ENCODE data around the gene GYG2. TPM values are rescaled to one million over a fixed set of nuclear protein-coding genes. Genes with fewer than 3 reads are reported as not detected.
"Not testable (repeated sequence)": the region's sequence is repeated elsewhere in the genome, so short reads cannot be mapped to it uniquely, and the experiment has no call there.

The GYG2 gene
- polyA plus RNA-seq, 1 donor from 2014 or later: 6.3 TPM

GRCh38 chrX:2812161-2812907 lies 16.4 kb upstream of the GYG2 start:
- H3K36me3 ChIP-seq (ENCODE audit: insufficient read depth, low read length); H3K9ac ChIP-seq (ENCODE audit: low read length); H3K79me2 ChIP-seq (replicated peaks; ENCODE audit: insufficient read depth, low read length); H3F3A ChIP-seq (ENCODE audit: insufficient read depth, low read length, poor library complexity, severe bottlenecking); H3K27me3 ChIP-seq (ENCODE audit: insufficient read depth, low read depth, low read length); H3K27ac ChIP-seq (ENCODE audit: low read length); H3K9me3 ChIP-seq (ENCODE audit: low read length); H3K4me3 ChIP-seq (ENCODE audit: low read length); H3K9me2 ChIP-seq (ENCODE audit: insufficient read depth, low read length); H3K4me2 ChIP-seq (ENCODE audit: low read length); H4K20me1 ChIP-seq (ENCODE audit: insufficient read depth); H2AFZ ChIP-seq (ENCODE audit: low read depth, low read length): not testable (repeated sequence)
- peak; percentile 42 for TF ChIP-seq SMC3 (conservative IDR thresholded peaks at IDR 0.05; ENCODE audit: poor library complexity)
- peak; percentile 60 for TF ChIP-seq CTCF (IDR thresholded peaks at IDR 0.05; ENCODE audit: poor library complexity, severe bottlenecking)

GRCh38 chrX:2817036-2817435 lies 11.7 kb upstream of the GYG2 start:
- no peak overlapping the region for H3K27ac ChIP-seq (ENCODE audit: low read length)
- no peaks in the 10 kb centered on the region for H3K9me3 ChIP-seq (ENCODE audit: low read length)
- no peaks in the 10 kb centered on the region for H3K36me3 ChIP-seq (ENCODE audit: insufficient read depth, low read length)
- no peak for TF ChIP-seq TAF1 (IDR thresholded peaks at IDR 0.05; ENCODE audit: low read depth)
- TF ChIP-seq REST (IDR thresholded peaks at IDR 0.05; ENCODE audit: borderline replicate concordance): no peak
- TF ChIP-seq EP300 (conservative IDR thresholded peaks at IDR 0.05; ENCODE audit: poor library complexity, severe bottlenecking): no peak
- TF ChIP-seq SMC3 (conservative IDR thresholded peaks at IDR 0.05; ENCODE audit: poor library complexity): no peak
- no peak for TF ChIP-seq CTCF (IDR thresholded peaks at IDR 0.05; ENCODE audit: poor library complexity, severe bottlenecking)
- TF ChIP-seq EZH2 (IDR thresholded peaks at IDR 0.05; ENCODE audit: borderline replicate concordance, insufficient read depth, low read length, poor library complexity, severe bottlenecking): no peak
- TF ChIP-seq RAD21 (conservative IDR thresholded peaks at IDR 0.05): no peak
- no peak for TF ChIP-seq MXI1 (conservative IDR thresholded peaks at IDR 0.05; ENCODE audit: poor library complexity, severe bottlenecking)
- H4K20me1 ChIP-seq (ENCODE audit: insufficient read depth): no peaks in the 10 kb centered on the region
- no peaks in the 10 kb centered on the region for H3K79me2 ChIP-seq (replicated peaks; ENCODE audit: insufficient read depth, low read length)
- no peaks in the 10 kb centered on the region for H3F3A ChIP-seq (ENCODE audit: insufficient read depth, low read length, poor library complexity, severe bottlenecking)
- H3K4me3 ChIP-seq (ENCODE audit: low read length): no peak overlapping the region
- H3K9ac ChIP-seq (ENCODE audit: low read length): no peak overlapping the region
- H3K4me2 ChIP-seq (ENCODE audit: low read length): no peak overlapping the region
- H3K27me3 ChIP-seq (ENCODE audit: insufficient read depth, low read depth, low read length): no peaks in the 10 kb centered on the region
- H3K9me2 ChIP-seq (ENCODE audit: insufficient read depth, low read length): no peaks in the 10 kb centered on the region
- H2AFZ ChIP-seq (ENCODE audit: low read depth, low read length): no peak overlapping the region

Measured in neural cell (in vitro differentiated cells).